Stimulated activated CD8-positive, alpha-beta memory T cell treated with anti-CD3 and anti-CD28 coated beads, Interleukin-7, amount 100 ng/mL, for 4 hours (primary cell): ENCODE measurements around the gene ACTN4.
"Not testable (repeated sequence)": the region's sequence is repeated elsewhere in the genome, so short reads cannot be mapped to it uniquely, and the experiment has no call there.

ENCODE experiments used
- DNase-seq, 2 donors: peaks; one replicate each; pipeline ENCODE4 v3.0.0-alpha.2; 2020; ENCODE audit warnings: low read depth in 2 of 2

Gene ACTN4

GRCh38 chr19:38647368-38647965 lies at the start of gene ACTN4:
ACTN4 (plus strand) TSS chr19:38647649; CDS start chr19:38647746, 97 bp downstream.
- peak; percentile 97 to 100 for DNase-seq

DNA sequence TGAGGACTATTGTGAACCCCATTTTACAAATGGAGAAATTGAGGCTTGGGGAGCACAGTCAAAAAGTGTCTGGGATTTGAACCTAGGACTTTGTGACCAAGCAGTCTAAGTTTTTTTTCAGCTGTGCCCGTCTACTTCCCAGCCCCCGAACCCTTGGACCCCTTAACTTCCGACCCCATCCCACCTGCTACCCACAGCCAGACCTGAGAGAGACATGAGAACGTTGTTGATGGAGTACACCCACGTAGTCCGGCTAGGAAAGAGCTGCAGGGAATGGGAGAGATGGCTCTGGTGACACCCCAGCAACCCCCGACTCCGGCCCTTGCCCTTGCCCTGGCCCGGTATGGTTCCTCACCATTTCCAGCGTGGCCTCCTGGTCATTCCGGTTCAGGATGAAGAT lies 47.7 kb upstream of the ACTN4 start:
- no peak for DNase-seq

DNA sequence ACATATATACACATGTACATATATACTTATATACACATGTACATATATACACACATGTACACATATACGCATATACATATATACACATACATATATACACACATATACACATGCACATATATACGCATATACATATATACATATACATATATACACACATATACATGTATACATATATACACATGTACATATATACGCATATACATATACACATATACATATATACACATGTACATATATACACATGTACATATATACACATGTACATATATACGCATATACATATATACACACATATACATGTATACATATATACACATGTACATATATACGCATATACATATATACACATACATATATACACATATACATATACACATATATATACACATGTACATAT lies 44.6 kb upstream of the ACTN4 start:
- not testable (repeated sequence) for DNase-seq

DNA sequence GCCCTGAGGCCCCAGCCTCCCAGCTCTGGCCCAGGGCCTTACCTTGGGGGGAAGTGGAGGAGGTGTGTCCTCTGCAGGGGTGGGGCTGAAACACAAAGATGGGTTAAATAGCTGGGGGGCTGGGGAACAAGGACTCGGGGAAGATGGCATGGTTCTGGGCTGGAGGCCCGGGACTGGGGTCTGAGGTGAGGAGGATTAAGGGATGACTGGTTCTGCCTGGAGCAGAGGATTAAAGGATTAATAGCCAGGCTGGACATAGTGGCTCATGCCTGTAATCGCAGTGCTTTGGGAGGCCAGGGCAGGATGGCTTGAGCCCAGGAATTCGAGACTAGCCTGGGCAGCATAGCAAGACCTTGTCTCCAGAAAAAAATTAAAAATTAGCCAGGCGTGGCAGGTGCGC lies 41.3 kb upstream of the ACTN4 start:
- DNase-seq = no peak

DNA sequence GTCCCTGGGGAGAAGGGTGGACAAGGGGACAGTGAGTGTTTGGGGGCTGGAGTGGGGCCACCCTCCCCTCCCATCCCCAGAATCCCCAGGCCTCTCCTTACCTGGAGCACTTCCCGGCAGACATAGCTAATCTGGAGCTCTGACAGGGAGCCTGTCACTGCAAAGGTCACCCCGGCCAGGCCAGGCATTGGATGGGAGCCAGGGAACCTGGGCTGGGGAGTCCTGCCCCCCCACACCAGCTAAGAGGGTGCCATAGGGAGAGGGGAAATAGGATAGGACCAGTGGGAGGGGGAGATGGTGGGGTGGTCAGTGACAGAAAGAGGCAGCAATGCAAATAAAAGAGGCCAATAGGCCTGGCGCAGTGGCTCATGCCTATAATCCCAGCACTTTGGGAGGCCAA lies 33.2 kb upstream of the ACTN4 start:
- no peak for DNase-seq

DNA sequence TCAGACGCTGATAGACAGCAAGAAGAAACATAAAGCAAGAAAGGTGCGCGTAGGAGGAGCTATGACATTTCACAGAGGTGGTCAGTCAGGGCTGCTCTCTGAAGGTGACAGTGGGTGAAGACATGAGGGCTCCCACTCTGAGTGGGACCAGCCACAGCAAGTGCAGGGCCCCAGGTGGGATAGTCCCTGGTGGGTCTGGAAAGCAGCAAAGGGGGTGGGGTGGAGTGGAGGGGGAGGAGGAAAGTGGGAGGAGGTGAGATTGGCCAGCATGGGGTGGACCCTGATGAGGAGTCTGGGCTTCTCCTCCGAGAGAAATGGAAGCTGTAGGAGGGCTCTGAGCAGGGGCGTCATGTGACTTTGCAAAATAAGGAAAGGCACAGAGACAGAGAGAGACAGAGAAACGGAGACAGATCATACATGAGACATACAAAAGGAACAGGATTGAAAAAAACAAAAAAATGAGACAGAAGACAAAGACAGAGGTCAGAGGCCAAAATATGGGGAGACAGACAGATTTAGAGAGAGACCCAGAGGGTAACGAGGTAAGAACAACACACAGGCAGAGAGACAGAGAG lies 32.4 kb upstream of the ACTN4 start:
- no peak for DNase-seq

DNA sequence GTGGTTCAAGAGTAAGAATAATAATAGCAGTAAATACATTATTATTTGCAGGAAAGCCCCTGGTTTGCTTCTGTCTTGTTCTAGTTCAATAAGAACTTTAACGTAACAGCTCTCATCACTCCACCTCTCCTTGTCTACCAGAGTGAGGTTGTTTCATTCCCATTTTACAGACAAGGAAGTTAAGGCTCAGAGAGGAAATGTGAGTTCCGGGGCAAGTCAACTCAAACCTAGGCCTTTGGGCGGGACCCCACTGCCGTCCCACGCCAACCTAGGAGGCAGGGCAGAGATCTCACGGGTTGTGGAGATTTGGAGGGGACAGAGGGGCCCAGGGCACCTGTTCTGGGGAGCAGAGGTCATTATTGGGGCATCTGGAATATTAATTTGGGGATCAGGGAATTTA lies 31.2 kb upstream of the ACTN4 start:
- DNase-seq = no peak

DNA sequence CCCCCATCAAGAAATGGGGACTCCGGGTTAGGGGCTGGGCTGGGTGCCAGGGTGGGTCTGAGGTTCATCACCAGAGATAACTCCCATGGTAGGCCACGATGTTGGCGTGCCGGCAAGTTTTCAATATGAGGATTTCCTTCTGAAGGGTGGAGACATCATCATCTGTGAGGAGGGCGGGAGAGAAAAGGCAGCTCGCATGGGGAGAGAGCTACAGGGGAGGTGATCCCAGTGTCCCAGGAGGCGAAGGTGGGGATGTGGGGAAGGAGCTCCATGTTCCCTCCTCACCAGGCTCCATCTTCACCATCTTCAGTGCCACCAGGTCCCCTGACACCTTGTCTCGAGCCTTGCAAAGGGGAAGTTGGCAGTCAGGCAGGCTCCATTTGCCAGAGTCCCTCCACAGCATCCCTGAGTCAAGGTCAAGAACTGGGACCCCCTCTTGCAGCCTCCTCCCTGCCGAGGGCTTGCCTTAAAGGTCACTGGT lies 30.1 kb upstream of the ACTN4 start:
- DNase-seq = no peak

DNA sequence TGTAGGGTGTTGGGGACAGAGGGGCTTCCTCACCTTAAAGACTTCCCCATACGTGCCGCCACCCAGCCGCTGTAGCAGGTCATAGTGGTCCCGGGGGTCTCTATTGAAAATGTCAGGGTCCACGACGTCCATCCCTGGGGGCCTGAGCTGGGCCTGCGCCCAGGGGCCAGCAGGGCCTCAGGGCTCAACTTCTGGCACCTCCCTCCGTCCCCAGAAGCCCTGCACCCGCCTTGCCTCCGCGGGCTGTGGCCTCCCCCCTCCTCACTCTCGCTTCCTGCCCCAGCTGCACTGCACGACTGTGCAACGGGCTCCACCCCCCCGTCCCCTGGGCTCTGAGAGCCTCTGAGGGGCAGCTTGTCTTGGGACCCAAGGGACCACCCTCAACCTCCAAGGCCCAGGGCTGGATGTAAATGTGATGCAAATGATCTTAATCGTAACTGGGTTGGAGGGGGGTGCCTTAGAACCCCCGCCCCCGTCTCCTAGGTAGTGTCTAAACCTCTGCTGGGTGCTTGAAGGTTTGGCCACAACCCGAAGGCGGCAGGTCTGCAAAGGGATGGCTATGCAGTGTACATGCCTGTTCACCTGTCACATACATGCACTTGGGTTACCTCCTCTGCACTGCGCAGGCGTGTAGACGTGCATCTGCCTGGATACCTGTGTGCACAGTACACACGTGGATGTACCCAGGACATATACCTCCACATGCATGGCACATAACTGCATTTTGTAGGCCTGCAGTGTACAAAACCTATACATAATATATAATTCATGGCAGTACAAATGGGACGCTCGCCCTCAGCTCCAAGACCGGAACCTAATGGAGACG lies 29.5 kb upstream of the ACTN4 start, which contains the start of gene MAP4K1:
MAP4K1 (minus strand) TSS at position 190 of the 826 bp plus-strand sequence; CDS start at position 132, 58 bp downstream.
- peak; percentile 29 to 61 for DNase-seq

DNA sequence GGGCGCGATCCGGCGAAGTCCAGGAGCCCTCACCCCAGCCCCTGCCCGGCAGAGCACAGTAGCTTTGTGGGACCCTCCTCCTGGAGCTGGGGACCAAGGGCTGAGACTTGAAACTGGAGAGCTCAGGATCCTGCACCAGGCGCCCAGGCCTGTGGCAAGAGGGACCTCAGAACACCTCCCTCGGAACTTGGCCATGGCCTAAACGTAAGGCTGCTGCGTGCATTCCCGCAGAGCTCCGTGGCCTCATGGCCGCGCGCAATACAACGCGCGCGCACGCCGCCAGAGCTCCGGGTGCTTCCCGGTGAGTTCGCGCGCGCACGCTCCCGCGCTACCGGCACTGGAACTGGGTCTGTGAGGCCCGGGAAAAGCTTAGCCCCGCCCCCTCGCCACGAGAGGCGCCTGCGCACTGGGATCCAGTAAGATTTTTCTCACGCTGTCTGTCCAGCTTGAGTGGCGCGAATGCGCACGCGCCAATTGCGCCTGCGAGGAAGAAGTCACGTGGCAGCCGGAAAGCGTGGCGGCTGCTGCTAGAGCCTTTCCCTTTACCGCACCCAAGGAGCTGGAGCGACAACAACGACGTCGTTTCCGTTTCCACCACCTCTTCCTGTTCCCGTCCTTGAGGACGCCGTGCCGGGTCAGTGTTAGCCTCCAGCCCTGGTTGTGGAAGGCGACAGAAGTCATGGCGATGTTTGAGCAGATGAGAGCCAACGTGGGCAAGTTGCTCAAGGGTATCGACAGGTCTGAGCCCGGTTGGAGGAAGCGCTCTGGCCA lies 28.7 kb upstream of the ACTN4 start, which contains the start of gene EIF3K:
EIF3K (plus strand) TSS at position 599 of the 771 bp plus-strand sequence; CDS start at position 680, 81 bp downstream.
- peak; percentile 93 to 95 for DNase-seq

DNA sequence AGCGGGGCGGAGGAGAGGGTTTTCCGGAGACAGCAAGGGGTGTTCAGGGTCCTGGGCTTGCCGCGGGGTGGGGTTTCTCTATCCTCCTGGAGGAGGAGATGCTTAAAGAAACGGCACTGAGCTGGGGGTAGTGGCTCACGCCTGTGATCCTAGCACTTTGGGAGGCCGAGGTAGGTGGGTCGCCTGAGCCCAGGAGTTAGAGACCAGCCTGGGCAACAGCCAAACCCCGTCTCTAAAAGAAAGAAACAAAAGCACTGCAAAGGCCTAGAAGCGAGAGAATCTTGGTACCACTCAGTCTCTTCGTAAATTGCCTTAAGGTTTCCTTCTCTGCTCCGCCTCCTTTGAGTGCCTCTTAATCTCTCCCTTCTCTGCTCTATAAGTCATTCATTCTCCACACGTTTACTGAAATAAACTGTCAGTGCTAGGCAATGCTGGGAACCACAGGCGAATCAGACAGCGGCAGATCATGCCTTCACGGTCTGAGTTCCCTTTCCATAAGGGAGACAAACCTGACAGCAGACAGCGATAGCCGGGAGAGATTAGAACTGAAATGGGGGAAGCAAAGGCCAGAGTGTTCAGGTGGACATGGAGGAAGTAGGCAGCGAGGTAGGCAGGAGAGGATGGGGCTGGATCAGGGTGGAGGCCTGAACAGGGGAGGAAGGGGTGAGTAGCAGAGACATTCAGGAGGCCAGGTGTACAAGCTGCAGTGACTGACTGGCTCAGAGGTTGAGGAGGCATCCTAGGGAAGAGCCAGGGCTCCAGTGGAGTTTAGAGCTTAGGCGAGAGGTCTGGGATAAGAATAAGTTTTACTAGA lies 27.9 kb upstream of the ACTN4 start:
- DNase-seq = no peak

- no peak for DNase-seq
These were observed 22.6 kb upstream of the ACTN4 start for GRCh38 chr19:38624822-38625221.

GRCh38 chr19:38626401-38626800 lies 21.0 kb upstream of the ACTN4 start:
- DNase-seq = no peak

- no peak for DNase-seq
These were observed 17.9 kb upstream of the ACTN4 start for GRCh38 chr19:38629568-38629967.

GRCh38 chr19:38631301-38631700 lies 16.1 kb upstream of the ACTN4 start:
- not testable (repeated sequence) for DNase-seq

DNA sequence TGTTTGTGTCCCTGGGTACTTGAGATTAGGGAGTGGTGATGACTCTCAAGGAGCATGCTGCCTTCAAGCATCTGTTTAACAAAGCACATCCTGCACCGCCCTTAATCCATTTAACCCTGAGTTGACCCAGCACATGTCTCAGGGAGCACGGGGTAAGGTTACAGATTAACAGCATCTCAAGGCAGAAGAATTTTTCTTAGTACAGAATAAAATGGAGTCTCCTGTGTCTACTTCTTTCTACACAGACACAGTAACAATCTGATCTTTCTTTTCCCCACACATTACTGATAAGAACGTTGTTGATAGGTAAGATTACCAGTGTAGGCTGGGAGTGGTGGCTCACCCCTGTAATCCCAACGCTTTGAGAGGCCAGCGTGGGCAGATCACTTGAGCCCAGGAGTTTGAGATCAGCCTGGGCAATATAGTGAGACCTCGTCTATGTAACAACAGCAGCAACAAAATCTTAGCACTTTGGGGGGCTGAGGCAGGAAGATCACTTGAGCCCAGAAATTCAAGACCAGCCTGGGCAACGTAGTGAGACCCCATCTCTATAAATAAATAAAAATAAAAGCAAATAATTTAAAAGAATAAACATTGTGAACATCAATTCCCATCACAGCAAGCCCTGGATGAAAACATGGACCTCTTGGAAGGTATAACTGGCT lies 15.5 kb upstream of the ACTN4 start:
- not testable (repeated sequence) for DNase-seq

DNA sequence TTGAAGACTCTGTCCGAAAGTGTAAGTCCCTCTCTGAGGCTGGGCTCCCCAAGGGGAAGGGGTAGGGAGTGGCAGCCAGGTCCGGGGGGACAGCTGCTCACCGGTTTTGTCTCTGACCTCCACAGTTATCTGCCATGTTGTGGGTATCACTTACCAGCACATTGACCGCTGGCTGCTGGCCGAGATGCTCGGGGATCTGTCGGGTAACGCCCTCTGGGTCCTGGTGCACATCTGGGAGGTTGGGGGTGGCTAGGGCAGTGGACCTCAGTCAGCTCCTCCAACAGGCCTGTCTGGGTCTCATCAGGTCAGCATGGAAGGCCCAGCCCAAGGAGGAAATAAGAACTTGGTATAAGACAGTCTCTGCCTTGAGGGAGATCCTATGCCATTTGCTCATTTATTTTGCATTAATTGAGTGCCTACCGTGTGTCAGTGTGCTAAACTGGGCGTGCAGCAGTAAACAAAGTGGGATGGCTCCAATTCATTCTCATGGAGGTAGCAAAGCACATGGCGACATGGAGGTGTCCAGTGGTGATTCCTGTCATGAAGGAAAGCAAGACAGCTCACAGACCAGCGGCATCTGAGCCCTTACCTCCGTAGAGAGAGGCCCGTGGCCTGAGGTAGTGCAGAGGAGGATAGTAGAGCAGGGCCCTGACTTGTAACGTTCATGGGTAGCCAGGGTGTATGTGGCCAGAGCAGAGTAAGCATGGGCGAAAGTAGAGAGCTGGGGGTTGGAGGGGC lies 14.8 kb upstream of the ACTN4 start:
- no peak for DNase-seq

- DNase-seq = peak in 1 of 2 donors; percentile 44
These were observed 12.5 kb upstream of the ACTN4 start for GRCh38 chr19:38634757-38635482.
